Duodenal mucosa (tissue), 2 donors: ENCODE data around the gene SPDYE18.
"Not testable (repeated sequence)": the region's sequence is repeated elsewhere in the genome, so short reads cannot be mapped to it uniquely, and the experiment has no call there.

Source experiments
- H3K27ac ChIP-seq: one replicate; pipeline ENCODE4 v1.7.0; 2013; ENCODE audit warnings: low read depth, low read length
- H3K27me3 ChIP-seq, 2 donors: one replicate each; pipeline ENCODE4 v1.7.0; 2013; ENCODE audit warnings: low read length in 2 of 2, control low read depth in 1 of 2; ENCODE audit not compliant: insufficient read depth in 2 of 2, control insufficient read depth in 1 of 2
- H3K36me3 ChIP-seq, 2 donors: one replicate each; pipeline ENCODE4 v1.7.0; 2013; ENCODE audit warnings: low read length in 2 of 2, control low read depth in 1 of 2; ENCODE audit not compliant: insufficient read depth in 2 of 2, control insufficient read depth in 1 of 2
- H3K4me1 ChIP-seq, 2 donors: one replicate each; pipeline ENCODE4 v1.7.0; 2013; ENCODE audit warnings: low read length in 2 of 2, control low read depth in 1 of 2; ENCODE audit not compliant: insufficient read depth in 2 of 2, control insufficient read depth in 1 of 2
- H3K4me3 ChIP-seq, 2 donors: one replicate each; pipeline ENCODE4 v1.7.0; 2013; ENCODE audit warnings: low read length in 2 of 2, low read depth in 1 of 2
- H3K9ac ChIP-seq, 2 donors: one replicate each; pipeline ENCODE4 v1.7.0; 2013; ENCODE audit warnings: low read length in 2 of 2, low read depth in 1 of 2
- H3K9me3 ChIP-seq, 2 donors: one replicate each; pipeline ENCODE4 v1.7.0; 2013; ENCODE audit warnings: low read length in 2 of 2, control low read depth in 1 of 2; ENCODE audit not compliant: control insufficient read depth in 1 of 2

The SPDYE18 gene

DNA sequence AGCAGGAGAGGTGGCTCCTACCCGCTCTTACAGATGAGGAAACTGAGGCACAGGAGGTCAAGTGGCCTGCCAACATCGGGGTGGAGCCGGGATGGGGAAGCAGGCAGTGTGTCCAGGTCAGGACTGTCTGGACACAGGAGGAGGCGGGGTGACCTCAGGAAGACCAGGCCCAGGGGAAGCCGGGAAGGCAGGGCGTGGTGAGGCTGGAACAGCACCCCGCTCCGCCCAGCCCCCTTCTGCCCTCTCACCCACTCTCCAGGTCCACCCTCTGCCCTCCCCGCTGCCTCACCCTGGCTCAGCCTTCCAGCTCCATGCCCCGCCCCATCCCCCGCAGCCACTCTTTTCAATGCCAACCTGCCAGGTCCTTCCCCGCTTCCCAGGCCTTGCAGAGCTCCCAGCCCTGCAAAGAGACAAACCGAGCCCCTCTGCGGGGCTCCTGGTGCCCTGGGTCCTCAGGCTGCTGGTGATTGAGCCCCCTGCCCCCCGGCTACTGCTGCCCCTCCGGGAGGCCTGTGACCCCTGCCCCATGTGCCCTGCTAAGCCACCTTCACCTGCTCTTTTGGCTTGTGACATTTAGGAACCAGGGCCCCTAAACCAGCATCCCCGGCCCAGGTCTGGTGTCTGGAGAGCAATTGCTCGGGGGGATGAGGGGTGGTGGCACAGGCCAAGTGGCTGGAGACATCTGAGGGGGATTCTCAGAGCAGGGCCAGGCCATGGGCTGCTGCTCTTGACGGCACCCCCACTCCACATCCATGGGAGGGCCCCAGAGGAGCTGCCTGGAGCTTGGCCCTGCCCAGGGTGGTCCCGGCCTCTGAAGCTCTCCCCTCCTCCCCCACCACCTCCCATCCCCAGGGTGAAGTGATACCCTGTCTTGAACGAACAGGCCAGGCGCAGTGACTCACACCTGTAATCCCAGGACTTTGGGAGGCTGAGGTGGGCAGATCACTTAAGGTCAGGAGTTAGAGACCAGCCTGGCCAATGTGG, 55.9 kb downstream of the SPDYE18 start:
- not testable (repeated sequence) for H3K4me1 ChIP-seq, H3K9me3 ChIP-seq, H3K4me3 ChIP-seq, H3K36me3 ChIP-seq, H3K9ac ChIP-seq, H3K27me3 ChIP-seq
- peak overlapping the region; percentile 10 for H3K27ac ChIP-seq

DNA sequence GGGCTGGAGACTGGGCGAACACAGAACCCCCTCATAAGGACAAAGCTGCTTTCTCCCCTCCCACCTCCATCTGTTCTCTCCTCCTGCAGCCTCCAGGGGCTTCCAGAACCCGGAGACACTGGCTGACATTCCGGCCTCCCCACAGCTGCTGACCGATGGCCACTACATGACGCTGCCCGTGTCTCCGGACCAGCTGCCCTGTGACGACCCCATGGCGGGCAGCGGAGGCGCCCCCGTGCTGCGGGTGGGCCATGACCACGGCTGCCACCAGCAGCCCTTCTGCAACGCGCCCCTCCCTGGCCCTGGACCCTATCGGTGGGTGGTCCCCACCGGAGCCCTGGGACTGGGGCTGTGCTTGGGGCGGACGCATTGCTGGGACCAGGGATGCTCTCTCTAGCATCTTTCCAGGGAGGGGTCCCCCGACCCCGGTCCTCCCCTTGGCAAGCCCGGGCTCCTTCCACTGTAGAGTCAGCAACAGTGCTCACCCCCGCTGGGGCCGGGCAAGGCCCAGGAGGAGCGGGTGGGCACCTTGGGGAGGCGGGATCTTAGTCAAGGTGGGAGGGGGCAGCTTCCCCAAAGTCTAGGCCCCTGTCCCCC, 56.8 kb downstream of the SPDYE18 start:
- H3K9ac ChIP-seq, H3K4me3 ChIP-seq, H3K4me1 ChIP-seq, H3K27me3 ChIP-seq, H3K9me3 ChIP-seq, H3K27ac ChIP-seq, H3K36me3 ChIP-seq: not testable (repeated sequence)

DNA sequence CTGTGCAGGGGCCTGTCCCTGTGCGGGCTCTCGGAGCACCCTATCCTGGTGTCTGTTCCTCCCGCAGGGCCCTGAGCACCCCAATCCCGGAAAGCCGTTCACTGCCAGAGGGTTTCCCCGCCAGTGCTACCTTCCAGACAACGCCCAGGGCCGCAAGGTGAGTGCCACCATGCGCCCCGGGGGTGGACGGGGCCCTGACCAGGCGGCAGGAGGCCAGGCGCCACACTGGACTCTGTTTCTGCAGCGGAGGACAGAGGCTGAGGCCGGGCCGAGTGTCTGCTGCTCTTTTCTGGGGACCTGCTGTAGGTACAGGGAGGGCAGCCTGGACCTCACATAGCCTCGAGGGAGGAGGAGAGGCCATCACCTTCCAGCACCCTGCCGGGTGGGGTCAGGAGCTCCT, 58.2 kb downstream of the SPDYE18 start:
- H3K9me3 ChIP-seq, H3K27me3 ChIP-seq, H3K36me3 ChIP-seq, H3K27ac ChIP-seq, H3K4me3 ChIP-seq, H3K4me1 ChIP-seq, H3K9ac ChIP-seq: not testable (repeated sequence)

DNA sequence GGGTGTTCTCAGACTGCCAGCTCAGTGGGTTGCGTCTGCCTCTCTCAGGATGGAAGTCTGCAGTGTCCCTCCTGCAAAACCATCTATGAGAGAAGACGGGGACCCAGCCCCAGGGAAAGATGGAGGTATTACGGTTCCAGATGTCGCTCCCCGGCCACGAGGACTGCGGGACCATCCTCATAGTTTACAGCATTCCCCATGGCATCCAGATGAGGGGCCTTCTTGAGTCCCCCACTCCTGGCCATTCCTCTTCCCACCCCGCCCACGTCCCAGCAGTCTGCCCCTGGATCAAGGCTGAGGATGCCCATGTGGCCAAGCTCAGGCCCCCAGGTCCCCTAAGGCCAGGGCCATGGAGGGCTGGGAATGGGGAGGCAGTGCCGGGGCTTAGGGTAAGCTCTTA, 59.1 kb downstream of the SPDYE18 start:
- not testable (repeated sequence) for H3K9ac ChIP-seq, H3K27me3 ChIP-seq, H3K27ac ChIP-seq, H3K4me1 ChIP-seq, H3K4me3 ChIP-seq, H3K36me3 ChIP-seq, H3K9me3 ChIP-seq

DNA sequence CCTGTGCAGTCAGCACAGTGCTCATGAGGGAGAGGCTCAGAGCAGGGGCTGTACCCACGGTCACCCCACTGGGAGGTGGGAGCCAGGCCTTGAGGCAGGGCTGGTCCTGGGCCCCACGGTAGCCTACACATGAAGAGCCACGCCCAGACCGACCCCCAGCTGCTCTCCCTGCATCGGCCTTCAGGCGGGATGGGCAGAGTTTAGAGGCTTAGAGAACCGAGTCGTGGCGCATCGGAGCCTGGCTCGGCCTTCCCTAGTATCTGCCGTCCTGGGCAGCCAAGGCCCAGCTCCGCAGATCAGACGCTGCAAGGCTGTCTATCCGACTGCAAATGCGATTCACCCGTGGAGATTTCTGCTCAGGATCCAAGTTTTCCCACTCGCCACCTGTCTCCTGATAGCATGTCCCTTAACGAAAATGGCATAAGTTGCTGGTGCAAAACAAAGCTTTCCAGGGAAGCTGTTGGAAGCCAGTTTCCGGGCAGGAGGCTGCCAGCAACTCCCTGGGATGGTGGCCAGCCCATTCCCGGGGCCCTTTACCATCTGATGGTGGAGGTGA, 59.6 kb downstream of the SPDYE18 start:
- H3K4me1 ChIP-seq, H3K27ac ChIP-seq, H3K36me3 ChIP-seq, H3K27me3 ChIP-seq, H3K9me3 ChIP-seq, H3K9ac ChIP-seq, H3K4me3 ChIP-seq: not testable (repeated sequence)

DNA sequence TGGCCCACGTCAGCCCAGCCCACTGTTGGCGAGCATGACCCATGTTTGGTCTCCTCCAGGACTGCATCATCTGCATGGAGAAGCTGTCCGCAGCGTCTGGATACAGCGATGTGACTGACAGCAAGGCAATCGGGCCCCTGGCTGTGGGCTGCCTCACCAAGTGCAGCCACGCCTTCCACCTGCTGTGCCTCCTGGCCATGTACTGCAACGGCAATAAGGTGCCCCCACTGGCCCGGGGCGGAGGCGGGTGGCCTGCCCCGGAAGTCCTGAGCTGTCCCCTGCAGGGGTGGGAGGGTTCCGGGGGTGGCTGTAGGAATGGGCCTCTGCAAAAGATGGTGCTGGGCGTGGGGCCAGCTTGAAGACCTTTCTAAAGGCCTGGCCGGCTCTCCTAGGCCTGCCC, 60.3 kb downstream of the SPDYE18 start:
- H3K36me3 ChIP-seq, H3K4me1 ChIP-seq, H3K9ac ChIP-seq, H3K9me3 ChIP-seq, H3K27ac ChIP-seq, H3K27me3 ChIP-seq, H3K4me3 ChIP-seq: not testable (repeated sequence)
